ENCODE data around the gene ZMYM4. TPM values are rescaled to one million over a fixed set of nuclear protein-coding genes. Genes with fewer than 3 reads are reported as not detected.

ZMYM4 gene
- total RNA-seq, 3 donors from 2014 or later (not counting 1 experiment from before 2014, with no cell fraction given): 41.0 to 48.0 (median 45.8) TPM

DNA sequence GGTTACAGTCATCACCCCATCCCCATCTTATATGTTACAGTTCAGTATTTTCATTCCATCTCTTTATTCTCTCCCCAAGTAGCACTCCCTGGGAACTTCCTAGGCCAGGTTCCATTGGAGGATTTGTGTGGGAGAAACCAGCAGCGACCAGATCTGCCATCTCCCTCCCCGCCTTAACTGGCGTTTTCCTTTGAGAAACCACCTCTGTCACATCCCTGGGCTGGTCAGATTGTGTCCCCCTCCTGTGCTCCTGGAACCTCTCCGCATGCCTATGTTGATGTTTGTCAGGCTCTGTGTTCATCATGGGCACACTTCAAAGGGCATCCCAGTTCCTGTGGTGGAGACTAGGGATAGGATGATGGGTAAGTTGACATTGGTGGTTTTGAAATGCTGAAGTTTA lies 162.3 kb downstream of the ZMYM4 start:
- intact Hi-C loops (cut with micrococcal nuclease): no loop called here
- H3K27ac Mint-ChIP-seq: peak overlapping the region in 1 of 2 donors; percentile 20
- no peaks in the 10 kb centered on the region for H3K27me3 Mint-ChIP-seq (ENCODE audit: low read depth in 2 of 2)
- Histone ChIP-seq H3K4me1 (ENCODE audit: control insufficient read depth, insufficient read depth, low read length) (peaks cover 7% of the 10 kb centered on the region), H3K4me3 (ENCODE audit: low read length) (no peak overlapping the region), H3K36me3 (ENCODE audit: control insufficient read depth, insufficient read depth, low read length) (peaks cover 14% of the 10 kb centered on the region), H3K27ac (ENCODE audit: low read length) (no peak overlapping the region), H3K27me3 (ENCODE audit: control insufficient read depth, insufficient read depth, low read length) (no peaks in the 10 kb centered on the region), H3K9me3 (ENCODE audit: control insufficient read depth, insufficient read depth, low read length) (no peaks in the 10 kb centered on the region)
- DNase-seq: no peak
- TF ChIP-seq, protein P1, sequence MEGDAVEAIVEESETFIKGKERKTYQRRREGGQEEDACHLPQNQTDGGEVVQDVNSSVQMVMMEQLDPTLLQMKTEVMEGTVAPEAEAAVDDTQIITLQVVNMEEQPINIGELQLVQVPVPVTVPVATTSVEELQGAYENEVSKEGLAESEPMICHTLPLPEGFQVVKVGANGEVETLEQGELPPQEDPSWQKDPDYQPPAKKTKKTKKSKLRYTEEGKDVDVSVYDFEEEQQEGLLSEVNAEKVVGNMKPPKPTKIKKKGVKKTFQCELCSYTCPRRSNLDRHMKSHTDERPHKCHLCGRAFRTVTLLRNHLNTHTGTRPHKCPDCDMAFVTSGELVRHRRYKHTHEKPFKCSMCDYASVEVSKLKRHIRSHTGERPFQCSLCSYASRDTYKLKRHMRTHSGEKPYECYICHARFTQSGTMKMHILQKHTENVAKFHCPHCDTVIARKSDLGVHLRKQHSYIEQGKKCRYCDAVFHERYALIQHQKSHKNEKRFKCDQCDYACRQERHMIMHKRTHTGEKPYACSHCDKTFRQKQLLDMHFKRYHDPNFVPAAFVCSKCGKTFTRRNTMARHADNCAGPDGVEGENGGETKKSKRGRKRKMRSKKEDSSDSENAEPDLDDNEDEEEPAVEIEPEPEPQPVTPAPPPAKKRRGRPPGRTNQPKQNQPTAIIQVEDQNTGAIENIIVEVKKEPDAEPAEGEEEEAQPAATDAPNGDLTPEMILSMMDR (IDR thresholded peaks at IDR 0.05): no peak
- H3K9me3 Mint-ChIP-seq: no peaks in the 10 kb centered on the region
- H3K4me1 Mint-ChIP-seq: peaks cover 0 to 14% of the 10 kb centered on the region in 2 donors
- WGBS (ENCODE audit: insufficient coverage): 99% methylated on average over 4 of the region's 4 CpGs
- H3K36me3 Mint-ChIP-seq: no peaks in the 10 kb centered on the region
- no peak overlapping the region for H3K4me3 Mint-ChIP-seq
- ATAC-seq: no peak

DNA sequence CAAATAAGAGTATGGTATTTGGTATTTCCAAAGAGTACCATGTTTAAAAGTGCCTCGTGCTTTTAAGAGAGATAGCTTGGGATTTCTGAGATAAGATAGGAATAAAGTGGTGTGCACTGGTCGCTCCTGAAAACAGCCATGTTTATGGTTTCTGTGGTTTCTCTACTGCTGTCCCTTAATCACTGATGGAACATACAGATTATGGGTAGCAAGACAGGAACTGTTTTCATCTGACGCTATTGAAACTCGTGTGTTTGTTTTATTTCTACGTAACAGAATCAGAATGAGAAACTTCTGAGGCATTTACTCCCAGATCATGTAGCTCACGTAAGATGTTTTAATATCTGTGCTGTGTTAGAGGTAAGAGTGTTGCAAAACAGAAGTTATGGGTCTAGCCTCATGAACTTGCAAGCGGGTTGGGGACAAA lies 162.7 kb downstream of the ZMYM4 start:
- intact Hi-C loops (cut with micrococcal nuclease): no loop called here
- H3K27ac Mint-ChIP-seq: peak overlapping the region; percentile 12 to 20
- 56% methylated on average over 7 of the region's 7 CpGs for WGBS (ENCODE audit: insufficient coverage)

DNA sequence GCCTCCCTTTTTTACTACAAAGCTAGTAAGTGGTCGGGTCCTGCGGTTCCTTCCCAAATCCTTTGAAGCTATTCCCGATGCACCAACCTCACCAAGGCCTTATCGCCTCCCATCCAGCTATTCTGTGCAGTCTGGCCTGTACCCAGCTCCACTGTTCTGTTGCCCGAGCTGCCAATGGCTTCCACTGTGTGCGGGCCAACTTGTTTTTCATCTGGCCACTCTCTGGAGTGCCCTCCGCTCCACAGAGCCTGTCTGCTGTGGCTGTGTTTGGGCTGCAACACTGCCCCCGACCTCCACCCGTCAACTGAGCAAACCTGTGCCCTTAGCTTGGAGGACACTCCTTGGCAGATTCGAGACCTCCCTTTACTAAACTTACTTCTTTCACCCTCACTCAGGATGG lies 163.7 kb downstream of the ZMYM4 start:
- DNase-seq (no peak), ATAC-seq (no peak)
- Mint-ChIP-seq H3K4me1 (peaks cover 0 to 19% of the 10 kb centered on the region in 2 donors), H3K9me3 (no peaks in the 10 kb centered on the region), H3K36me3 (no peaks in the 10 kb centered on the region), H3K4me3 (no peak overlapping the region), H3K27ac (peak overlapping the region in 1 of 2 donors; percentile 71), H3K27me3 (ENCODE audit: low read depth in 2 of 2) (no peaks in the 10 kb centered on the region)
- Histone ChIP-seq H3K9me3 (ENCODE audit: control insufficient read depth, insufficient read depth, low read length) (no peaks in the 10 kb centered on the region), H3K4me3 (ENCODE audit: low read length) (no peak overlapping the region), H3K36me3 (ENCODE audit: control insufficient read depth, insufficient read depth, low read length) (peaks cover 14% of the 10 kb centered on the region), H3K27ac (ENCODE audit: low read length) (no peak overlapping the region), H3K4me1 (ENCODE audit: control insufficient read depth, insufficient read depth, low read length) (peaks cover 7% of the 10 kb centered on the region), H3K27me3 (ENCODE audit: control insufficient read depth, insufficient read depth, low read length) (no peaks in the 10 kb centered on the region)
- TF ChIP-seq, protein P1 (IDR thresholded peaks at IDR 0.05): no peak
- intact Hi-C loops (cut with micrococcal nuclease): no loop called here
- WGBS (ENCODE audit: insufficient coverage): 97% methylated on average over 10 of the region's 10 CpGs

More for the DNA sequence above, 162.7 kb downstream of the ZMYM4 start:
- ATAC-seq (no peak), DNase-seq (no peak)
- no peaks in the 10 kb centered on the region for H3K9me3 ChIP-seq (ENCODE audit: control insufficient read depth, insufficient read depth, low read length)
- H3K4me3 Mint-ChIP-seq: no peak overlapping the region
- no peaks in the 10 kb centered on the region for H3K27me3 ChIP-seq (ENCODE audit: control insufficient read depth, insufficient read depth, low read length)
- TF ChIP-seq, protein P1 (IDR thresholded peaks at IDR 0.05): no peak
- peaks cover 7% of the 10 kb centered on the region for H3K4me1 ChIP-seq (ENCODE audit: control insufficient read depth, insufficient read depth, low read length)
- no peak overlapping the region for H3K27ac ChIP-seq (ENCODE audit: low read length)
- no peak overlapping the region for H3K4me3 ChIP-seq (ENCODE audit: low read length)
- no peaks in the 10 kb centered on the region for H3K27me3 Mint-ChIP-seq (ENCODE audit: low read depth in 2 of 2)
- H3K4me1 Mint-ChIP-seq: peaks cover 0 to 14% of the 10 kb centered on the region in 2 donors
- H3K36me3 ChIP-seq (ENCODE audit: control insufficient read depth, insufficient read depth, low read length): peaks cover 14% of the 10 kb centered on the region
- H3K36me3 Mint-ChIP-seq: no peaks in the 10 kb centered on the region
- H3K9me3 Mint-ChIP-seq: no peaks in the 10 kb centered on the region

DNA sequence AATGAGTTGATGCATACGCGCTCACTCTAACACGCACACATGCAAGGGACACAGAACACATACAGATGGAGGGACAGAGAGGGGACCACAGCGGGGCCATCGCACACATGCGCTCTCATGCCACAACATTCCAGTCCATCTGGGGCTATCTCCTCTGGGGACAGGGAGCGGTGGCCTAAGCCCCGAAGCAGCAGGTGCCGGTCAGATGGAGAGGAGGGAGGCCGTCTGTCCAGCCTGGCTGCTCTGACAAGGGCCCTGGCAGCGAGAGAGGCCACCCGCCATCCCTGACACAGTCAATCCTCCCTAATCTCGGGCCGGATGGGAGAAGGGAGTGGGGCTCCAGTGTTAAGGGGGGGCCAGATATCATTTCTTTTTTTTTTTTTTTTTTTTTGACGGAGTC lies 165.2 kb downstream of the ZMYM4 start:
- H3K36me3 Mint-ChIP-seq: no peaks in the 10 kb centered on the region
- ATAC-seq (no peak), DNase-seq (no peak)
- 98% methylated on average over 12 of the region's 15 CpGs for WGBS (ENCODE audit: insufficient coverage)
- peaks cover 15% of the 10 kb centered on the region for H3K36me3 ChIP-seq (ENCODE audit: control insufficient read depth, insufficient read depth, low read length)
- H3K27me3 ChIP-seq (ENCODE audit: control insufficient read depth, insufficient read depth, low read length): no peaks in the 10 kb centered on the region
- peaks cover 0 to 23% of the 10 kb centered on the region in 2 donors for H3K4me1 Mint-ChIP-seq
- H3K4me1 ChIP-seq (ENCODE audit: control insufficient read depth, insufficient read depth, low read length): peaks cover 7% of the 10 kb centered on the region
- H3K27ac Mint-ChIP-seq: no peak overlapping the region
- no peaks in the 10 kb centered on the region for H3K9me3 ChIP-seq (ENCODE audit: control insufficient read depth, insufficient read depth, low read length)
- H3K9me3 Mint-ChIP-seq: no peaks in the 10 kb centered on the region
- no peak overlapping the region for H3K27ac ChIP-seq (ENCODE audit: low read length)
- no peak overlapping the region for H3K4me3 ChIP-seq (ENCODE audit: low read length)
- H3K27me3 Mint-ChIP-seq (ENCODE audit: low read depth in 2 of 2): no peaks in the 10 kb centered on the region
- intact Hi-C loops (cut with micrococcal nuclease): no loop called here
- H3K4me3 Mint-ChIP-seq: no peak overlapping the region
- TF ChIP-seq, protein P1 (IDR thresholded peaks at IDR 0.05): no peak

Data from natural killer cell (primary cell).